BLaER1 treated with 17β-estradiol and CSF1 and Interleukin-3, amounts not matched to agents 10 nM and 100 nM (cell line): ENCODE results near the gene FN3KRP.
"Not testable (repeated sequence)": the region's sequence is repeated elsewhere in the genome, so short reads cannot be mapped to it uniquely, and the experiment has no call there.

Experiments
- H3K27ac ChIP-seq, 11 experiments: shearing (Covaris generic); formaldehyde crosslinking; 2 replicates each; pipeline ENCODE4 v1.8.1; 2022
- H3K27me3 ChIP-seq, 11 experiments: shearing (Covaris generic); formaldehyde crosslinking; 2 replicates each; pipeline ENCODE4 v1.8.1; 2022
- H3K36me3 ChIP-seq, 11 experiments: shearing (Covaris generic); formaldehyde crosslinking; 2 replicates each; pipeline ENCODE4 v1.8.1; 2022
- H3K4me1 ChIP-seq, 10 experiments: shearing (Covaris generic); formaldehyde crosslinking; 2 replicates each; pipeline ENCODE4 v1.8.1; 2022
- H3K4me2 ChIP-seq, 11 experiments: shearing (Covaris generic); formaldehyde crosslinking; 2 replicates each; pipeline ENCODE4 v1.8.1; 2022
- H3K4me3 ChIP-seq, 10 experiments: shearing (Covaris generic); formaldehyde crosslinking; 2 replicates each; pipeline ENCODE4 v1.8.1; 2022
- H3K9ac ChIP-seq, 11 experiments: shearing (Covaris generic); formaldehyde crosslinking; 2 replicates each; pipeline ENCODE4 v1.8.1; 2022
- H3K9me3 ChIP-seq, 11 experiments: shearing (Covaris generic); formaldehyde crosslinking; replicated peaks in 1 of 11; 2 replicates each; pipeline ENCODE4 v1.8.1; 2022
- H4K20me1 ChIP-seq, 11 experiments: shearing (Covaris generic); formaldehyde crosslinking; 2 replicates each; pipeline ENCODE4 v1.8.1; 2022
- Cebpa-rat ChIP-seq, 11 experiments: shearing (Covaris generic); IDR thresholded peaks; 2 replicates each; pipeline ENCODE4 v1.8.1; 2022

FN3KRP gene

GRCh38 chr17:82740906-82741759, 24.6 kb downstream of the FN3KRP start:
- peaks cover 0 to 37% (median 20%) of the 10 kb centered on the region in 11 experiments; a peak in 16 of 22 replicates for H3K36me3 ChIP-seq

GRCh38 chr17:82743344-82744219, 27.1 kb downstream of the FN3KRP start:
- Histone ChIP-seq H4K20me1 (no peaks in the 10 kb centered on the region), H3K9ac (no peak overlapping the region), H3K36me3 (peaks cover 0 to 46% (median 20%) of the 10 kb centered on the region in 11 experiments; a peak in 16 of 22 replicates), H3K4me3 (no peak overlapping the region), H3K27ac (no peak overlapping the region), H3K9me3 (peaks cover 60 to 89% (median 82%) of the 10 kb centered on the region in 11 experiments), H3K4me2 (no peak overlapping the region), H3K27me3 (no peaks in the 10 kb centered on the region), H3K4me1 (no peaks in the 10 kb centered on the region)
- TF ChIP-seq Cebpa-rat (IDR thresholded peaks at IDR 0.05), result no peak

More at GRCh38 chr17:82740906-82741759, 24.6 kb downstream of the FN3KRP start:
- Histone ChIP-seq H3K4me2 (no peak overlapping the region), H3K27me3 (peaks cover 1 to 11% (median 8%) of the 10 kb centered on the region in 11 experiments; a peak in 15 of 22 replicates), H3K4me3 (peak overlapping the region in 3 of 10 experiments; percentile 11 to 18 (median 16); a peak in 2 of 20 replicates), H3K9ac (no peak overlapping the region), H4K20me1 (peaks cover 0 to 3% (median 0%) of the 10 kb centered on the region in 11 experiments; a peak in 1 of 22 replicates), H3K27ac (no peak overlapping the region), H3K9me3 (peaks cover 47 to 64% (median 59%) of the 10 kb centered on the region in 11 experiments), H3K4me1 (no peaks in the 10 kb centered on the region)
- TF ChIP-seq Cebpa-rat (IDR thresholded peaks at IDR 0.05), result no peak

- Histone ChIP-seq H3K9me3 (peaks cover 62 to 94% (median 88%) of the 10 kb centered on the region in 11 experiments), H3K36me3 (peaks cover 0 to 55% (median 28%) of the 10 kb centered on the region in 11 experiments; a peak in 16 of 22 replicates)
- H3K27ac ChIP-seq, H3K27me3 ChIP-seq, H4K20me1 ChIP-seq, H3K4me2 ChIP-seq, H3K4me1 ChIP-seq, H3K4me3 ChIP-seq, H3K9ac ChIP-seq: not testable (repeated sequence)
These were observed 28.2 kb downstream of the FN3KRP start for GRCh38 chr17:82744736-82745135.

- no peak overlapping the region for H3K27ac ChIP-seq
- no peak for TF ChIP-seq Cebpa-rat (IDR thresholded peaks at IDR 0.05)
- H3K9me3 ChIP-seq, result peaks cover 55 to 93% (median 86%) of the 10 kb centered on the region in 11 experiments
- no peak overlapping the region for H3K4me2 ChIP-seq
- no peak overlapping the region for H3K4me3 ChIP-seq
- H3K4me1 ChIP-seq, result no peaks in the 10 kb centered on the region
- peaks cover 0 to 48% (median 22%) of the 10 kb centered on the region in 11 experiments; a peak in 16 of 22 replicates for H3K36me3 ChIP-seq
- H3K27me3 ChIP-seq, result no peaks in the 10 kb centered on the region
- H4K20me1 ChIP-seq, result no peaks in the 10 kb centered on the region
- no peak overlapping the region for H3K9ac ChIP-seq
These were observed 29.0 kb downstream of the FN3KRP start for GRCh38 chr17:82745524-82745923.

- Histone ChIP-seq H3K4me2 (no peak overlapping the region), H3K4me1 (peaks cover 11 to 13% (median 12%) of the 10 kb centered on the region in 10 experiments), H3K27ac (no peak overlapping the region), H3K4me3 (no peak overlapping the region), H3K9me3 (peaks cover 30 to 61% (median 55%) of the 10 kb centered on the region in 11 experiments), H4K20me1 (peaks cover 0 to 18% (median 17%) of the 10 kb centered on the region in 11 experiments; a peak in 15 of 22 replicates), H3K36me3 (peaks cover 0 to 18% (median 8%) of the 10 kb centered on the region in 11 experiments; a peak in 7 of 22 replicates), H3K9ac (no peak overlapping the region), H3K27me3 (no peaks in the 10 kb centered on the region)
- no peak for TF ChIP-seq Cebpa-rat (IDR thresholded peaks at IDR 0.05)
These were observed 32.2 kb downstream of the FN3KRP start for GRCh38 chr17:82748756-82749155.

- H3K4me2 ChIP-seq, result no peak overlapping the region
- peaks cover 0 to 25% (median 8%) of the 10 kb centered on the region in 11 experiments; a peak in 7 of 22 replicates for H3K36me3 ChIP-seq
- peaks cover 0 to 34% (median 31%) of the 10 kb centered on the region in 11 experiments; a peak in 16 of 22 replicates for H4K20me1 ChIP-seq
- H3K27me3 ChIP-seq, result no peaks in the 10 kb centered on the region
- no peak overlapping the region for H3K4me3 ChIP-seq
- peaks cover 23 to 51% (median 49%) of the 10 kb centered on the region in 11 experiments for H3K9me3 ChIP-seq
- H3K27ac ChIP-seq, result no peak overlapping the region
- no peak overlapping the region for H3K9ac ChIP-seq
- TF ChIP-seq Cebpa-rat (IDR thresholded peaks at IDR 0.05), result no peak
- peaks cover 21 to 27% (median 23%) of the 10 kb centered on the region in 10 experiments for H3K4me1 ChIP-seq
These were observed 33.9 kb downstream of the FN3KRP start for GRCh38 chr17:82750241-82750908.

- Histone ChIP-seq H3K4me1 (peaks cover 21 to 35% (median 28%) of the 10 kb centered on the region in 10 experiments), H3K9ac (peak overlapping the region; percentile 67 to 85 (median 78); a peak in 21 of 22 replicates), H3K4me3 (peak overlapping the region; percentile 58 to 77 (median 66)), H3K4me2 (peak overlapping the region; percentile 72 to 92 (median 83)), H3K9me3 (peaks cover 15 to 43% (median 41%) of the 10 kb centered on the region in 11 experiments), H3K27me3 (no peaks in the 10 kb centered on the region), H3K36me3 (peaks cover 0 to 28% (median 16%) of the 10 kb centered on the region in 11 experiments; a peak in 15 of 22 replicates), H4K20me1 (peaks cover 0 to 42% (median 39%) of the 10 kb centered on the region in 11 experiments; a peak in 16 of 22 replicates), H3K27ac (peak overlapping the region in 10 of 11 experiments; percentile 56 to 82 (median 75); a peak in 19 of 22 replicates)
- TF ChIP-seq Cebpa-rat (IDR thresholded peaks at IDR 0.05), result no peak
These were observed 34.7 kb downstream of the FN3KRP start for GRCh38 chr17:82751171-82751570.
